Measurements from ENCODE around the gene DNAJB12. TPM values are rescaled to one million over a fixed set of nuclear protein-coding genes. Genes with fewer than 3 reads are reported as not detected.

DNAJB12 gene
- total and polyA plus RNA-seq, 10 of the 15 experiments (the other 5 are each of a cell fraction or from before 2014, with no cell fraction given): 4.6 to 31.6 (median 18.8) TPM

- TF ChIP-seq TCF12 (IDR thresholded peaks at IDR 0.05; ENCODE audit: low read depth, low read length) (peak; percentile 96), NKRF (conservative IDR thresholded peaks at IDR 0.05) (peak; percentile 69), ZBED1 (IDR thresholded peaks at IDR 0.05; ENCODE audit: borderline replicate concordance) (peak; percentile 97), PBX3 (IDR thresholded peaks at IDR 0.05; ENCODE audit: insufficient replicate concordance, low read depth, low read length) (peak; percentile 61), PML (IDR thresholded peaks at IDR 0.05; ENCODE audit: low read length) (peak; percentile 95), SIX5 (IDR thresholded peaks at IDR 0.05; ENCODE audit: low read depth, low read length, severe bottlenecking) (no peak), HSF1 (IDR thresholded peaks at IDR 0.05; ENCODE audit: low read depth, low read length) (no peak; the same call in 1 of the 2 replicates), SUPT20H (IDR thresholded peaks at IDR 0.05; ENCODE audit: borderline replicate concordance, control insufficient read depth, low read depth, low read length) (no peak), RUNX3 (IDR thresholded peaks at IDR 0.05; ENCODE audit: low read length) (peak; percentile 98), ZNF217 (IDR thresholded peaks at IDR 0.05) (peak; percentile 89), MTA3 (IDR thresholded peaks at IDR 0.05; ENCODE audit: borderline replicate concordance, low read length) (peak; percentile 99), YY1 (IDR thresholded peaks at IDR 0.05; ENCODE audit: low read depth, low read length) (no peak), NFYB (IDR thresholded peaks at IDR 0.05; ENCODE audit: insufficient read depth, low read depth, low read length) (no peak), FOS (IDR thresholded peaks at IDR 0.05; ENCODE audit: borderline replicate concordance, extremely low read depth, insufficient read length) (no peak), ZNF24 (IDR thresholded peaks at IDR 0.05) (peak; percentile 44; the same call in 1 of the 2 replicates), ZNF592 (IDR thresholded peaks at IDR 0.05) (peak; percentile 97), CBX3 (IDR thresholded peaks at IDR 0.05; ENCODE audit: borderline replicate concordance, low read depth) (no peak), RAD51 (IDR thresholded peaks at IDR 0.05) (peak; percentile 32), NBN (IDR thresholded peaks at IDR 0.05) (peak; percentile 99), SMAD1 (IDR thresholded peaks at IDR 0.05; ENCODE audit: low read depth, partially characterized antibody) (peak; percentile 87), PAX5 (IDR thresholded peaks at IDR 0.05; ENCODE audit: borderline replicate concordance, low read depth, low read length) (peak; percentile 98), POLR2AphosphoS2 (IDR thresholded peaks at IDR 0.05; ENCODE audit: low read depth, low read length) (peak; percentile 14; the same call in 1 of the 2 replicates), RELA (IDR thresholded peaks at IDR 0.05; ENCODE audit: borderline replicate concordance, partially characterized antibody) (peak; percentile 97), POLR2AphosphoS5 (IDR thresholded peaks at IDR 0.05; ENCODE audit: low read length) (peak; percentile 81)
Measured at GRCh38 chr10:72297281-72297804, 57.4 kb downstream of the DNAJB12 start (continued).

All from GM12878 (cell line).